Measurements from ENCODE around the gene BRK1.
"Not testable (repeated sequence)": the region's sequence is repeated elsewhere in the genome, so short reads cannot be mapped to it uniquely, and the experiment has no call there.

The BRK1 gene

GRCh38 chr3:10145685-10146084 is 30.2 kb downstream of the BRK1 start:
- DNase-seq, result peak; percentile 42

- peak; percentile 52 for DNase-seq
These were observed 33.8 kb downstream of the BRK1 start for GRCh38 chr3:10149226-10149625.

- DNase-seq, result no peak
These were observed 35.5 kb downstream of the BRK1 start for GRCh38 chr3:10150987-10151386.

GRCh38 chr3:10154335-10155122 is 39.1 kb downstream of the BRK1 start:
- DNase-seq, result no peak

GRCh38 chr3:10155123-10155472 is 39.6 kb downstream of the BRK1 start:
- no peak for DNase-seq

GRCh38 chr3:10155658-10156057 is 40.2 kb downstream of the BRK1 start:
- no peak for DNase-seq

- DNase-seq, result no peak
These were observed 41.6 kb downstream of the BRK1 start for GRCh38 chr3:10157031-10157430.

- DNase-seq, result not testable (repeated sequence)
These were observed 43.1 kb downstream of the BRK1 start for GRCh38 chr3:10158555-10158954.

GRCh38 chr3:10160346-10160745 is 44.9 kb downstream of the BRK1 start:
- no peak for DNase-seq

- no peak for DNase-seq
These were observed 45.5 kb downstream of the BRK1 start for GRCh38 chr3:10160925-10161324.

GRCh38 chr3:10162185-10162584 is 46.7 kb downstream of the BRK1 start:
- peak; percentile 54 for DNase-seq

GRCh38 chr3:10164201-10164545 is 48.7 kb downstream of the BRK1 start:
- DNase-seq, result not testable (repeated sequence)

GRCh38 chr3:10164546-10165393 is 49.3 kb downstream of the BRK1 start, which contains the start of gene IRAK2:
IRAK2 (plus strand) TSS chr3:10164919; CDS start chr3:10164955, 36 bp downstream.
- peak; percentile 72 for DNase-seq

GRCh38 chr3:10166213-10166604 is 50.7 kb downstream of the BRK1 start:
- DNase-seq, result no peak

GRCh38 chr3:10169000-10169496 is 53.6 kb downstream of the BRK1 start:
- DNase-seq, result peak; percentile 23

- peak; percentile 45 for DNase-seq
These were observed 55.5 kb downstream of the BRK1 start for GRCh38 chr3:10170915-10171478.

GRCh38 chr3:10173095-10173925 is 57.8 kb downstream of the BRK1 start:
- DNase-seq, result peak; percentile 31

- DNase-seq, result peak; percentile 15
These were observed 58.5 kb downstream of the BRK1 start for GRCh38 chr3:10173926-10174435.

GRCh38 chr3:10175334-10175733 is 59.9 kb downstream of the BRK1 start:
- not testable (repeated sequence) for DNase-seq

GRCh38 chr3:10176150-10176549 is 60.7 kb downstream of the BRK1 start:
- DNase-seq, result not testable (repeated sequence)
